Osteoblast (primary cell): ENCODE measurements around the gene RNF43. TPM values are rescaled to one million over a fixed set of nuclear protein-coding genes. Genes with fewer than 3 reads are reported as not detected.

ENCODE experiments used
- DNase-seq: peaks from one replicate; pipeline ENCODE4 v3.0.0; 2011; ENCODE audit warnings: low spot score, mixed read lengths; ENCODE audit not compliant: insufficient read length; ENCODE audit errors: missing footprints
- H2AFZ ChIP-seq: 2 replicates; pipeline ENCODE4 v1.6.0; 2011; ENCODE audit warnings: mild to moderate bottlenecking, low read length
- H3K27ac ChIP-seq: 2 replicates; pipeline ENCODE4 v1.5.1; 2011; ENCODE audit warnings: mild to moderate bottlenecking, low read depth, low read length, moderate library complexity
- H3K27me3 ChIP-seq: 2 replicates; pipeline ENCODE4 v1.6.0; 2012; ENCODE audit warnings: mild to moderate bottlenecking, control low read depth, inconsistent platforms, low read length, moderate library complexity; ENCODE audit not compliant: insufficient read depth
- H3K36me3 ChIP-seq: 2 replicates; pipeline ENCODE4 v1.5.1; 2011; ENCODE audit warnings: mild to moderate bottlenecking, low read length, control low read depth, moderate library complexity; ENCODE audit not compliant: insufficient read depth
- H3K4me1 ChIP-seq: 2 replicates; pipeline ENCODE4 v1.5.1; 2011; ENCODE audit warnings: mild to moderate bottlenecking, low read length, control low read depth, moderate library complexity; ENCODE audit not compliant: insufficient read depth
- H3K4me2 ChIP-seq: 2 replicates; pipeline ENCODE4 v1.6.0; 2011; ENCODE audit warnings: mild to moderate bottlenecking, low read length; ENCODE audit not compliant: insufficient read depth
- H3K4me3 ChIP-seq: fragments of 200-600 bp; sonication (generic); 3 replicates; pipeline ENCODE4 v1.5.1; 2012; ENCODE audit warnings: mild to moderate bottlenecking, low read length, inconsistent platforms; ENCODE audit not compliant: insufficient read depth
- H3K79me2 ChIP-seq: 2 replicates; pipeline ENCODE4 v1.6.0; 2012; ENCODE audit warnings: mild to moderate bottlenecking, low read length, control low read depth, inconsistent platforms; ENCODE audit not compliant: insufficient read depth
- H3K9me3 ChIP-seq: 2 replicates; pipeline ENCODE4 v1.5.1; 2011; ENCODE audit warnings: low read depth, low read length, control low read depth
- H4K20me1 ChIP-seq: 2 replicates; pipeline ENCODE4 v1.6.0; 2012; ENCODE audit warnings: mild to moderate bottlenecking, low read length, control low read depth; ENCODE audit not compliant: insufficient read depth
- CTCF ChIP-seq: IDR thresholded peaks from 2 replicates; pipeline ENCODE4 v1.5.1; 2011; ENCODE audit warnings: mild to moderate bottlenecking, low read depth, low read length, moderate library complexity; ENCODE audit errors: extremely low read depth
- total RNA-seq: library from RNA; depleted of rRNA; stranded (reverse); fragments of >200 nt; gene quantifications from 2 replicates; pipeline ENCODE4 v1.2.3, GENCODE V29; 2012

RNF43 gene
- total RNA-seq, 1 donor = under 0.01 TPM

- H3K4me3 ChIP-seq = no peak overlapping the region
- no peak overlapping the region for H2AFZ ChIP-seq
- H3K4me1 ChIP-seq = no peaks in the 10 kb centered on the region
- no peak overlapping the region for H3K27ac ChIP-seq
- no peaks in the 10 kb centered on the region for H3K79me2 ChIP-seq
- no peak for DNase-seq
- no peaks in the 10 kb centered on the region for H3K36me3 ChIP-seq
- H4K20me1 ChIP-seq = no peaks in the 10 kb centered on the region
- H3K9me3 ChIP-seq = no peaks in the 10 kb centered on the region
- no peak overlapping the region for H3K4me2 ChIP-seq
- peaks cover 22% of the 10 kb centered on the region for H3K27me3 ChIP-seq
- no peak for TF ChIP-seq CTCF
These were observed 25.9 kb downstream of the RNF43 start for GRCh38 chr17:58391302-58391984.

- H3K79me2 ChIP-seq = no peaks in the 10 kb centered on the region
- H3K27me3 ChIP-seq = peaks cover 22% of the 10 kb centered on the region
- no peak overlapping the region for H2AFZ ChIP-seq
- H3K9me3 ChIP-seq = no peaks in the 10 kb centered on the region
- no peak overlapping the region for H3K27ac ChIP-seq
- no peak overlapping the region for H3K4me2 ChIP-seq
- no peak for DNase-seq
- no peaks in the 10 kb centered on the region for H4K20me1 ChIP-seq
- no peaks in the 10 kb centered on the region for H3K36me3 ChIP-seq
- no peak overlapping the region for H3K4me3 ChIP-seq
- TF ChIP-seq CTCF = no peak
- H3K4me1 ChIP-seq = no peaks in the 10 kb centered on the region
These were observed 26.4 kb downstream of the RNF43 start for GRCh38 chr17:58390884-58391283.

- no peak overlapping the region for H3K4me2 ChIP-seq
- H3K27me3 ChIP-seq = peaks cover 14% of the 10 kb centered on the region
- H3K79me2 ChIP-seq = no peaks in the 10 kb centered on the region
- H2AFZ ChIP-seq = no peak overlapping the region
- H3K27ac ChIP-seq = no peak overlapping the region
- TF ChIP-seq CTCF = no peak
- H3K4me3 ChIP-seq = no peak overlapping the region
- H3K4me1 ChIP-seq = no peaks in the 10 kb centered on the region
- no peaks in the 10 kb centered on the region for H4K20me1 ChIP-seq
- no peaks in the 10 kb centered on the region for H3K36me3 ChIP-seq
- no peaks in the 10 kb centered on the region for H3K9me3 ChIP-seq
- DNase-seq = no peak
These were observed 28.8 kb downstream of the RNF43 start for GRCh38 chr17:58388302-58389190.

- Histone ChIP-seq H3K4me3 (no peak overlapping the region), H4K20me1 (no peaks in the 10 kb centered on the region), H3K9me3 (no peaks in the 10 kb centered on the region), H3K36me3 (no peaks in the 10 kb centered on the region), H3K4me1 (no peaks in the 10 kb centered on the region), H2AFZ (no peak overlapping the region), H3K27ac (no peak overlapping the region), H3K27me3 (peaks cover 14% of the 10 kb centered on the region), H3K4me2 (no peak overlapping the region), H3K79me2 (no peaks in the 10 kb centered on the region)
- no peak for DNase-seq
- TF ChIP-seq CTCF = no peak
These were observed 29.5 kb downstream of the RNF43 start for GRCh38 chr17:58387834-58388233.
